H1 (cell line): ENCODE data around the gene NETO2. TPM values are rescaled to one million over a fixed set of nuclear protein-coding genes. Genes with fewer than 3 reads are reported as not detected.

ENCODE experiments used
- BRCA1 ChIP-seq: IDR thresholded peaks from 2 replicates; pipeline ENCODE4 v1.6.1; 2012; ENCODE audit warnings: low read depth, low read length, improper control_type of control experiment
- CHD7 ChIP-seq: fragments of 300-600 bp; sonication (generic); IDR thresholded peaks from 2 replicates; pipeline ENCODE4 v1.7.1; 2012; ENCODE audit warnings: low read length, moderate library complexity, mild to moderate bottlenecking, inconsistent platforms; ENCODE audit not compliant: insufficient replicate concordance
- CREB1 ChIP-seq: IDR thresholded peaks from 2 replicates; pipeline ENCODE4 v1.6.1; 2012; ENCODE audit warnings: inconsistent platforms
- CTBP2 ChIP-seq: IDR thresholded peaks from 2 replicates; pipeline ENCODE4 v1.7.0; 2011; ENCODE audit warnings: borderline replicate concordance, mild to moderate bottlenecking, moderate library complexity, mixed read lengths, low read length; ENCODE audit not compliant: insufficient read depth, insufficient read length
- E2F6 ChIP-seq: IDR thresholded peaks from 2 replicates; pipeline ENCODE4 v1.6.1; 2012; ENCODE audit warnings: inconsistent platforms
- FOSL1 ChIP-seq: IDR thresholded peaks from 2 replicates; pipeline ENCODE4 v1.6.1; 2011; ENCODE audit warnings: mild to moderate bottlenecking, low read depth, low read length, moderate library complexity; ENCODE audit not compliant: insufficient read depth
- NANOG ChIP-seq: IDR thresholded peaks from 2 replicates; pipeline ENCODE4 v1.6.1; 2011; ENCODE audit warnings: low read length, low read depth, mild to moderate bottlenecking, inconsistent platforms; ENCODE audit not compliant: insufficient read depth, poor library complexity, severe bottlenecking
- POLR2AphosphoS5 ChIP-seq: IDR thresholded peaks from 2 replicates; pipeline ENCODE4 v1.6.1; 2011; ENCODE audit warnings: low read depth, low read length
- TBP ChIP-seq: IDR thresholded peaks from 2 replicates; pipeline ENCODE4 v1.6.1; 2011; ENCODE audit warnings: low read depth, low read length, improper control_type of control experiment
- polyA plus RNA-seq, 7 experiments: library from polyadenylated mRNA; depleted of rRNA in 3 of 7; stranded (reverse) in 5 of 7; unstranded in 2 of 7; fragments of >200 nt in 5 of 7; fragments of 200-250 nt in 2 of 7; gene quantifications; 1 replicate in 5 of 7; 2 replicates in 1 of 7; 4 replicates in 1 of 7; pipeline versions ENCODE4 v1.2.1 to v1.2.3, GENCODE V29; 2011 to 2013; ENCODE audit warnings: missing spikeins in 2 of 7, mixed read lengths in 2 of 7
- total RNA-seq: library from RNA; stranded (reverse); fragmentation: NEBNext Ultra II Directional; extraction: Animal tissue kit (Norgen Biotek cat#: 25700); gene quantifications from 2 replicates; pipeline ENCODE4 v1.2.1, GENCODE V29; 2021

Gene NETO2
- total and polyA plus RNA-seq, 2 of the 8 experiments (the other 6 are each of a cell fraction or from before 2014, with no cell fraction given), result 9.4 to 12.5 TPM

GRCh38 chr16:47142821-47143676, 696 bp downstream of the NETO2 start (continued):
- no peak for TF ChIP-seq CHD7
- peak; percentile 53 for TF ChIP-seq CREB1
- TF ChIP-seq BRCA1, result no peak
- TF ChIP-seq NANOG, result no peak
- TF ChIP-seq E2F6, result no peak; the same call in 1 of the 2 replicates
- TF ChIP-seq POLR2AphosphoS5, result 0 out of 2 replicates have a peak, but pooled peaks have one; percentile 32
- no peak for TF ChIP-seq FOSL1
- TF ChIP-seq TBP, result no peak; the same call in 1 of the 2 replicates
- TF ChIP-seq CTBP2, result no peak
